GM21515 (cell line): Measurements from ENCODE around the gene WDR73.
"Not testable (repeated sequence)": the region's sequence is repeated elsewhere in the genome, so short reads cannot be mapped to it uniquely, and the experiment has no call there.

ENCODE experiments used
- ATAC-seq: cut with Tn5 transposase; IDR thresholded peaks from one replicate; pipeline ENCODE4 v1.9.1; 2021; ENCODE audit not compliant: unreplicated experiment

Gene WDR73

DNA sequence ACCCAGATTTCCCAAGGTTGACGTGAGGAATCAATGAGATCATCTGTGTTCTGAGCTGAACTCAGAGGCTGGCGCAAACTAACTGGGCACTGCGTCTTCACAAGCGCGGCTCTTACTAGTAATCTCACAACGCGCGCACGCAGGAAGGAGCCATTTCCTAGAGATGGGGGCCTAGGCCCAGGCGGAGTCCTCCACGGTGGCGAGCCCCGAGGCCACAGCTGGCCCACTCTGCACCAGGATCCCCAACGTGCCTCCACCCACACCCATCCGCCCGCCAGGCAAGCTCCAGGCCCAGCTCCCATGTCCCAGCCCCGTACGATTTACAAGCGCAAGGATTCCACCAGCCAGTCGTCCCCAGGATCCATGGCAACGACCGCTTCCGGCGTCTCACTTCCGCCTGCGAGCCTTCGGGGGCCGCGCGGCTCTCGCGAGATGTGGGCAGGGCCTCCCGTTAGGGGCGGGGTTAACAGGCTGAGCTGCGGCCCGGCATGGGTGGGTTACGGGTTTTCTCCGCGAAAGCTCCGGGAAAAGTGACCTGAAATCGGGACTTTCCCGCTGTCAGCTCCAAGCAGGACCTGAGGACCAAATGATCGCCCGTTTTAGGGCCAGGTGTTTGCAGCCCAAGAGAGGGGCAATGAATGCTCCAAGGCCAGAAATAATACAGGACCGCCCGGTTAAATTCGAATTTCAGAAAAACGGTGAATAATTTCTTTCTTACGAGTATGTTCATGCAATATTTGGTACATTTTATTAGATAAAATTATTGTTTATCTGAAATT lies at the start of gene WDR73:
WDR73 (minus strand) TSS at position 374 of the 779 bp plus-strand sequence; CDS start at position 365, 9 bp downstream.
- ATAC-seq: peak; percentile 82

DNA sequence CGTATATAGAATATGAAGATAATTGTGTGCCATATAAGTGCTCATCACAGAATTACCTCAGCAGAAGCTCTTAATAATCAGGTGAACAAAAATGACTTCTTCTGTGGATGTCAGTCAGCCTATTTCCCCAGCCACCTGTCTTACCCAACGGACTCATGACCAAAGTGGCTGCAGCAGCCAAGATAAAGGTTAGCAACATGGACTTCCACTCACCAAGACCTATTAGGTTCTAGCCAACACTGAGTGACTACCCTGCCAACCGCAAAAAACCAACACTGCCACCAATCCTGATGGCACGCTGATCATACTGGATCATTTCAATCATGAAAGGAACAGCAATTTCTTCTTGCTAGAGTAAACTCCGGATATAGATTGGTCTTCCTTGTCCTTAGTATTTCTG lies 49.7 kb upstream of the WDR73 start:
- ATAC-seq: no peak

DNA sequence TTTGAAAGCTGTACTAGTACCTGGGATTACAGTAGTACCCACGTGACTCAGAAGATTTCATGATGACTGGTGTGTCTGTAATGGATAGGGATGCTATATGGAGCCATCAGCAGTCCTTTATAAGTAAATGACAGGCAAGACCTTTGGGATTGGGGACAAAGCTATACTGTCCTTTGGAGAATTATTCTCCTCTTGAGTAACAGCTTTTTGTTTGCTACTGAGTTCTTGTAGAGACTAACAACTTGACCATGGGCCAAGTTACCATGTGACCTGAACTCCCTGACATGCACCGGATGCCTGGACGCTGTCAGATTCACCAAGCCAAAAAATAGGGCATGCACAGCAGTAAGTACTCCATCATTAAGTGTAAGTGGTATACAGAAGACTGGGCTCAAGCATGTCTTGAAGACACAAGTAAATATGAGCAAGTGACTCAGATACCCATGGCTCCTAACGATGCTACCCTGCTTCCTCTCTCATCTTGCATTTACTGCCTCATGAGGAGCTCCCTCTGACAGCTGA lies 48.9 kb upstream of the WDR73 start:
- no peak for ATAC-seq

DNA sequence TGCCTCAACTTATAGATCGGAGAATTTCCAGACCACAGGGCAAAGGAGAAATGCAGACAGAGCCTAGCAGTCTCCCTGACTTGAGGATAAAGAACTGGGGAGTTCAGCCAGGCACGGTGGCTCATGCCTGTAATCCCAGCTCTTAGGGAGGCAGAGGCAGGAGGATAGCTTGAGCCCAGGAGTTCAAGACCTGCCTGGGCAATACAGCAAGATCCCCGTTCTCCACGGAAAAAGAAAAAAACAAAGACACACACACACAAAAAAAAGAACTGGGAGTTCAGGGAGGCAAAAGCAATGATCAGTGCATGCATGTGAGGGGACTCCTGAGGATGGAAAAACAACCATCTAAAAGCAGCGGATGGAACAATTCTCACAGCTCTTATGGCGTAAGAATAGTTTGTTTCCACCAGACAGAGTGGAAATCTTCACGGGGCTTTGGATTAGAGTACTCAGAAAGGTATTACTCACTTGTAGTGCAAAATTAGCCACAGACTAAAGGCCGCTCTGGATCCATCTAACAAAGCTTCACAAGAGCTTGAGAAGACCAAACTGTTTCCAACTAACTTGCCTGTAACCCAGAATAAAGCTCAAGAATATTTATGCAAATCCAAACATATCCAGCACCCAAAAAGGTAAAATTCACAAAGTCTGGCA lies 45.6 kb upstream of the WDR73 start:
- no peak for ATAC-seq

DNA sequence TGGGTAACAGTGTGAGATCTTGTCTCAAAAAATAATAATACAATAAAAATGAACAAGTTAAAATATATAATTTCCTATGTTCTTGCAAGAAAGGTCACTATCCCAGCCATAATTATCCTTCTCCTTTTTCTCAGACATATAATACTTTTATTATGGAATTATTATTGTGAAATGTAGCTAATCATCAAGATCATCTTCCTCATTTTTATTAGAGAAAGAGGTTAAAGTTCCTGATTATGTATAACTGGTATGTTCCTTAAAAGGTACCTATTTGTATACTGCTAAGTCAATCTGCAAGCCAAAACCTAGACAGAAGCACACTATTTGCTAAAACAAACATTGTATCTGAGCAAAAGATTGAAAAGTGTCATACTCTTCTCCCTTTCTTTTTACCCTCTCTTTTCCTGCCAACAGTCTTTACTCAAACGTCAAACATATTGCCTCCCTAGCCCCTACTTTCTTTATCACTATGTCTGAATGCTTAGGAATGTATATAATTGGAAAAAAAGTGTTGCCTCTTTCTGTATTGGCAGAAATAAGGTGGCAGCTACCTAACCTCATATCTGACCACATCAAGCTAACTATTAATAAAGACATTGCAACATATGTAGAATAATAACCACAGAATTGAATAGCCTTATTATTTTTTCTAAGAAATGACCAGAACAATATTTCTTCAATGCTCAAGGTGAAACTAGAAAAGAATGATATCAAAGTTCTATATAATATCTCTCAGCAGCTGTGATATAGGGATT lies 43.3 kb upstream of the WDR73 start:
- no peak for ATAC-seq

DNA sequence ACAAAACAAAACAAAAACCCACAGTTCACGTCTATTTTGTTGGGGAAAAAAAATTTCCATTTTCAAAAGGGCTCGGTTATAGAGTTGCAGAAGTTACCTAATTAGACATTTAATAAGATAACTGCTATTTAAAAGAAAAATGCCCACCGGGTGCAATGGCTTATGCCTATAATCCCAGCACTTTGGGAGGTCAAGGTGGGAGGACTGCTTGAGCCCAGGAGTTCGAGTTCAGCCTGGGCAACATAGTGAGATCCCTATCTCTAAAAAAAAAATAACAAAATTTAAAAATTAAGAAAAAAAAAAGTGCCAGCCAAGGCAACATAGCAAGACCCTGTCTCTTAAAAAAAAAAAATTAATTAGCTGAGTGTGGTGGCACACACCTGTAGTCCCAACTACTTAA lies 42.7 kb upstream of the WDR73 start:
- no peak for ATAC-seq

DNA sequence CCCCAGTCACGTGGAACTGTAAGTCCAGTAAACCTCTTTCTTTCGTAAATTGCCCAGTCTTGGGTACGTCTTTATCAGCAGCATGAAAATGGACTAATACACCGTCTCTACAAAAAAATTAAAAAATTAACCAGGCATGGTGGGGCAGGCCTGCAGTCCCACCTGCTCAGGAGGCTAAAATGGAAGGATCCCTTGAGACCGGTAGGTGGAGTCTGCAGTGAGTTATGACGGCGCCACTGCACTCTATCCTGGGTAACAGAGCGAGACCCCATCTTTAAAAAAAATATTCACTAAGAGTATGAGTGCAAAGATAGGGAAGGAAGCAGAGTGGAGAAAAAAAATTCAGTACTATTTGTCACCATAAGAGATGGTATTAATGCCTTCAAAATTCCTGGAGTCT lies 36.3 kb upstream of the WDR73 start:
- ATAC-seq: no peak

DNA sequence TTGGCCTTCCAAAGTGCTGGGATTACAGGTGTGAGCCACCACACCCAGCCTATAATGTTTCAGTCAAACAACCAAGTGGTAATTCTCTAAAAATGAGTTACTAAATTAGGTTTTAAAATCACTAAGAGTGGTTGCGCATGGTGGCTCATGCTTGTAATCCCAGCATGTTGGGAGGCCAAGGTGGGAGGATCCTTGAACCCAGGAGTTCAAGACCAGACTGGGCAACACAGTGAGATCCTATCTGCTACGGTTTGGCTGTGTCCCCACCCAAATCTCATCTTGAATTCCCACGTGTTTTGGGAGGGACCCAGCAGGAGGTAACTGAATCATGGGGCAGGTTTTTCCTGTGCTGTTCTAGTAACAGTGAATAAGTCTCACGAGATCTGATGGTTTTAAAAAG lies 35.8 kb upstream of the WDR73 start:
- ATAC-seq: no peak

DNA sequence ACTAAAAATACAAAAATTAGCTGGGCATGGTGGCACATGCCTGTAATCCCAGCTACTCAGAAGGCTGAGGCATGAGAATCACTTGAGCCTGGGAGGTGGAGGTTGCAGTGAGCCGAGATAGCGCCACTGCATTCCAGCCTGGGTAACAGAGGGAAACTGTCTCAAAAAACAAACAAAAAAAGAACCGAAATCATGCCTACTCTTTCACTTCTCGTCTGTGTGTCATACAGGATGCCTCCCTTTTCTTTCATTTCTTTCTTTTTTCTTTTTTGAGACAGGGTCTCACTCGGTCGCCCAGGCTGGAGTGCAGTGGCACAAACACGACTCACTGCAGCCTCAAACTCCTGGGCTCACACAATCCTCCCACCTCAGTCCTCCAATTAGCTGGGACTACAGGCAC lies 32.4 kb upstream of the WDR73 start:
- not testable (repeated sequence) for ATAC-seq

DNA sequence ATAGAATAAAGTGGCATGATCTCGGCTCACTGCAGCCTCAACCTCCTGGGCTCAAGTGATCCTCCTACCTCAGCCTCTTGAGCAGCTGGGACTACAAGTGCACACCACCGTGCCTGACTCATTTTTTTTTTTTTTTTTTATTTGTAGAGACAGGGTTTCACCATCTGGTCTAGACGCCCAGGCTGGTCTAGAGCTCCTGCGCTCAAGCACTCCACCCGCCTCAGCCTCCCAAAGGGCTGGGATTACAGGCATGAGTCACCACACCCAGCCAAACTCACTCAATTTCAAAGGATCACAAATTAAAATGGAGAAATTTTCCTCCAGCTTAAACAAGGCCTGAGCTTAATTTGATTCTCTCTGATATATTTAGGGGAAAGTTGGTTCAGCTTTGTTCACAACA lies 31.2 kb upstream of the WDR73 start:
- no peak for ATAC-seq

DNA sequence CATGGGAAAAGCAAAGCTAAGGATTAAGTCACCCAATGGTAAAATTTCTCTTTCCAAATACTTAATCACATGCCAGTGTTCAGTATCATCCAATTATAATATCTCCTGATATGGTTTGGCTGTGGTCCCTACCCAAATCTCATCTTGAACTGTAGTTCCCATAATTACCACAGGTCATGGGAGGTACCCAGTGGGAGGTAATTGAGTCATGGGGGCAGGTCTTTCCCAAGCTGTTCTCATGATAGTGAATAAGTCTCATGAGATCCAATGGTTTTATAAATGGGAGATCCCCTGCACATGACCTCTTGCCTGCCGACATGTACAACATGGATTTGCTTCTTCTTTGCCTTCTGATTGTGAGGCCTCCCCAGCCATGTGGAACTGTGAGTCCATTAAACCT lies 30.0 kb upstream of the WDR73 start:
- ATAC-seq: no peak

DNA sequence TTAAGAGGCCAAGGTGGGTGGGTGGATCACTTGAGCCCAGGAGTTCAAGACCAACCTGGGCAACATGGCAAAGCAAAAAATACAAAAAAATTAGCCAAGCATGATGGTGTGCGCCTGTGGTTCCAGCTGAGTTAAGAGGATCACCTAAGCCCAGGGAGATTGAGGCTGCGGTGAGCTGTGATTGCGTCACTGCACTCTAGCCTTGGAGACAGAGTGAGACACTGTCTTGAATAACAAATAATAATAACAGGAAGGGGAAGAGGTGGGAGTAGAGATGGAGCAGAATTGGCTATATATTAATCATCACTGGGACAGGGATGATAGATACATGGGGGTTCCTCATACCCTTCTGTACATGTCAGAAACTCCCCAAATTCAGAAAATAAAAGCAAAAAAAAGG lies 27.7 kb upstream of the WDR73 start:
- ATAC-seq: no peak

DNA sequence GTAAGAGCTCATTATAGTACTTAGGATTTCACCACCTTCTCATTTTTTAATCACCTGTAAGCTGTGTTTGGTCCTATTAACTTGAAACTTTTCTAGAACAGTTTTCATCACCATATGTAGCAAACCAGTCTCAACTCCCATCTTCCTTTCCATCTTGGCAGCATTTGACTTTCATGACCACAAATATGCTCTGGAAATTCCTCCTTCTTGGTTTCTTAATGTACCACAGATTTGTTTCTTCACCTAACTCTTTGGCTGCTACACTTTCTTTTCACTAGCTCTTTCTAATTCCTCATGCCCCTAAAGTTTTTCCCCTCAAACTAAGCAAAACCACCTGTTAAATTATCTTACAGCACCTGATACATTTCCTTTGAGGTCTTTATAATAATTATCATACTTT lies 17.1 kb upstream of the WDR73 start:
- no peak for ATAC-seq

DNA sequence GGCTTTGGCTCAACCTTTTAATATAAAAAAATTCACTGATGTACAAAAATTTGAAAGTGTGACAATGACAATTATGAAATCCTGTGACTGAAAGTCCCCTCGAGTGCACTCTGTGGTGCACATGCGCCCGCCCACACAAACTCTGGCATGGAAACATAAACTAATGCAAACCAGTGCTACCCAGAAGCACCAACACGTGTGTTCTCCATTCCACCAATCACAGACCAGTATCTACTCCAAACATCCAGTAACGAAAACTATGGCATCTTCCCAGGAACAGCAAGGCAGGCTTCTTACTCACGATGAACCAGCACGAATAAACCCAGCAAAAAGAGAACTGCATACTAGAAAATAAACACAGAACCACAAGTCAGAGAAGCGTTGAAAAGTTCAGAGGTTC lies 15.6 kb upstream of the WDR73 start:
- ATAC-seq: no peak

DNA sequence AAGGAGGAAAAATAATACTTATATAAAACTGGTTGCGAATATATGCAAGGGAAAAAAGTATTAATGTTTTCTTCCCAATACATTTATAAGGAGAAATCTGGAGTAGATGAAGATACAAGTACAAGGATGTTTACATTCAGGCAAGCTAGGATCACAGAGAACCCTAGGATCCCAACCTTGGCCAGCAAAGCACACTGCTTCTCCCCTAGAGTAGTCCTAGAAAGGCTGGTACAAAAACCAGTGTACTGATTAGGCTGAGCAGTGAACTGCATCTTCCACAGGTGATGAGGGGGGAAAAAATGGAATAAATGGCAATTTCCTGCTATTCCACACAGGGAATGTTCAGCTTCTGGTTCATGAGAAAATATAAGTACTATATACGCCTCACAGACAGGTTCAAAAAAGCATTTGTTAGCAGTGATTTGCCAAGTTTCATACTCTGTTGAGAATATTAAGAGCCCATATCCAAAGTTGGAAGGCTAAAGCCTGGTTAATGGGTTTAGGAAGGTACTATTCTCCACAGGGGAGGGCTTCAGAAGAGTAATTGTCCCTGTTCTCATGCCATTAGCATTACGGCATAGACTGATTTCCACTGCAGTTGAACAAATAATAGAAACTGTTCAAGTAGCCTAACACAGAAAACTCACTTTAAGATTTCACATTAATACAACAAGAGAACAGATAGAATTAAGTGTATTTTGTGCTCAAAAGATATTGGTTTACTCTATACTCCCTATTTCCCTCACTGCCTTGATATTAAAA lies 14.3 kb upstream of the WDR73 start:
- ATAC-seq: no peak

DNA sequence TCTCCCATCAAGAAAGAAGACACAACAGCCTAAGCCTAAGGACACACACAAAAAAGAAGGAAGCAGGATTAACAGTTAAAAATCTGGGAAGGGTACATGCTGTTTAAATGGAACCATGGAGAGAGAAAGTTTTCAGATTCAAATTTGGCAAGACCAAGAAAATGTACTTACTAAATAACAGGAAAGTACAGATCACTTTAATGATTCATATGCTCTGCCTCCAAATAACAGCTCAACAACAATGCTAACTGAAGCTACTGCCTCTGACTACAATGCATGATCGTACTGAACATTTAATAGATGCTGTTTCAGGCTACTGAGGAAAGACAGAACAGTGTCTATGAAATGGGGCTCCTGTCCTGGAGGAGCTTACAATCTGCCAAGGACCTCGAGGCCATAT lies 12.3 kb upstream of the WDR73 start:
- no peak for ATAC-seq

DNA sequence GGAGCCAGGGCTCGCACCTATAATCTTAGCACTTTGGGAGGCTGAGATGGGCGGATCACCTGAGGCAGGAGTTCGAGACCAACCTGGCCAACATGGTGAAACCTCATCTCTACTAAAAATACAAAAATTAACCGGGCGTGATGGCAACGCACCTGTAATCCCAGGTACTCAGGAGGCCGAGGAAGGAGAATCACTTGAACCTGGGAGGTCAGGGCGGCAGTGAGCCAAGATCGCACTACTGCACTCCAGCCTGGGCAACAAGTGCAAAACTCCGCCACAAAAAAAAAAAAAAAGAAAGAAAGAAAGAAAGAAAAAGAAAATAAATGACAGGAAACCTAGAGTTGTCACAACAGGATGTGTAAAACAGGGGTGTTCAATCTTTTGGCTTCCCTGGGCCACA lies 6.9 kb upstream of the WDR73 start:
- ATAC-seq: no peak

DNA sequence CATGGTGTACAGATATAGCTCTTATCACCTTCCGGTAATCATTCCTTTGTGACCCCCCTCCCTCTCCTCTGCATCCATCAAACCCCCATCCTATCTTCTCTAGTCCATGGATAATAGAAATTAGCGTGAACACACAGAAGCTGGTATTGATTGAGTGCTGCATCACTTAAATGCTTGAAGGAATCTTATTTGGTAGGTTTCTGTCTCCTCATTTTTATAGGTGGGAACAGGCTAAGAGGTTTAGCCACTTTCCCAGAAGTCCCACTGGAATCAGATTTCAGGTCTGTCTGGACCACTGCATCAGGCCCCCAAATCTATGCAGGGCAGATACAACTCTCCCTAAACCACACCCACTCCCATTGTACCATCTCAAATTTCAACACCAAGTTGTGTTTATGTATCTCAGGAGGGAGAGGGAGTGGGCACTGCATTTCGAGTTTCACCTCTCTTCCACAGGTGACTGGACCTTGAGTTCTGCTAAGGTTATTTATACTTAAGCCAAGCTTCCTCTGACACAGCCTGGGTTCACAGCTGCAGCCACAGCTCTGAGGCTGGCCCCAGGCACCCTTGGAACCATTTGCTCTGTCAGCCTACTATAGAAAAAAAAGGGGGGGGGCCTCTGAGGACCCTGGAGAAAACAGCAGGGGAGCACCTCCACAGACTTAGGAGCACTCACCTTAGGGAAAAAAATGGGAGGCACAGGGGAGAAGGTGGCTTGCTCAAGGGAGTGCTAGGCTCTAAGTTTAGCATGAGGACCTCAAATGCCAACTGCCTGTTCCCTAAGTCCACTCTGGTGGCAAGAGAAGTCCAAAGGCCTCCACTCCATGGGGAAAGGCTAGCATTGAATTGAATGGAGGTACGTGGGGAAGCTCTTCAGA lies 6.1 kb upstream of the WDR73 start:
- no peak for ATAC-seq

DNA sequence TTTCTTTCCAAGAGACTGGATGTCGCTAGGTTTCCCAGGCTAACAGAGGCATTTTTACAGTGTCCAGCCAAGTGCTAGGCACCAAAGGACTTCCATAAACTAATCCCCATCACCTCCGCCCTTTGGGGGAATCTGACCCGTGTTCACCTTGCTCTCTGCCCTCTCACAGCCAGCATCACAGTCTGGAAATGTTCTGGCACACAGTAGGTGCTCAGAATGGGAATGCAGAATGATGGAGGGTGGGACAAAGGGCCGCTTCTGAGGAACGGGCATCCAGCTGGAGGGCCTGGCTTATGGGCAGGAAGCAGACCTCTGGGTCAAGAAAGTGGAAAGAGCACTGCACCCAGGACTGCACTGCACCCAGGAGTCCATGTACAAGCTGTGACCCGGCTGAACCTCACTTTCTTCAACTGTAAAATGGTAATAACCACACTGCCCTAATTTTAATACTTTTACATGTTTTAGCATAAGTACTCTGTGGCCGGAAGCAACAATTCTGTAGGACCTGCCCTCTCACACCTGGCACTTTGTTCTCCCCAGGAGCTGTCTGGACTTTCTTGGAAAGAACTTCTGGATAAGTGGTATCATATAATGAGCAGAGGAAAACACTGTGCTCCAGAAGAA lies 4.8 kb upstream of the WDR73 start:
- ATAC-seq: no peak
